ENCODE data around the gene VAV1.

The VAV1 gene

GRCh38 chr19:6754136-6754535 lies 18.4 kb upstream of the VAV1 start:
- Histone ChIP-seq H2AFZ (ENCODE audit: low read depth, low read length) (no peak overlapping the region), H2BK12ac (ENCODE audit: low read length in 2 of 2) (no peak overlapping the region), H2BK120ac (ENCODE audit: low read depth, low read length) (no peak overlapping the region), H3K36me3 (ENCODE audit: control insufficient read depth in 1 of 2, insufficient read depth in 2 of 2, low read depth in 1 of 2, low read length in 2 of 2) (peaks cover 29 to 53% of the 10 kb centered on the region in 2 experiments), H3K27me3 (ENCODE audit: control insufficient read depth in 1 of 2, insufficient read depth in 1 of 2, low read length in 2 of 2) (no peaks in the 10 kb centered on the region), H3K18ac (ENCODE audit: low read depth in 1 of 2, low read length in 2 of 2) (no peak overlapping the region), H4K8ac (ENCODE audit: low read length) (no peak overlapping the region), H3K4me1 (ENCODE audit: control insufficient read depth, insufficient read depth, low read depth, low read length) (peaks cover 12% of the 10 kb centered on the region), H3K4me3 (ENCODE audit: insufficient read depth in 1 of 2, low read depth in 1 of 2, low read length in 2 of 2) (no peak overlapping the region), H2AK5ac (ENCODE audit: low read length, severe bottlenecking) (no peak overlapping the region), H3K4ac (ENCODE audit: low read depth in 1 of 2, low read length in 2 of 2) (no peak overlapping the region), H3K27ac (ENCODE audit: low read length, poor library complexity, severe bottlenecking) (no peak overlapping the region), H2BK15ac (ENCODE audit: low read depth, poor library complexity, severe bottlenecking) (no peak overlapping the region), H3K23ac (ENCODE audit: low read length in 2 of 2) (no peak overlapping the region), H3K14ac (ENCODE audit: low read length in 2 of 2) (no peak overlapping the region), H3K9me3 (ENCODE audit: control insufficient read depth, low read length) (no peaks in the 10 kb centered on the region), H3K79me1 (replicated peaks; ENCODE audit: low read length, poor library complexity, severe bottlenecking) (peaks cover under 1% of the 10 kb centered on the region), H3K4me2 (ENCODE audit: low read length, poor library complexity, severe bottlenecking) (no peak overlapping the region), H4K91ac (ENCODE audit: low read length) (no peak overlapping the region), H3K9ac (ENCODE audit: low read length) (no peak overlapping the region), H2BK5ac (ENCODE audit: low read depth, low read length, poor library complexity, severe bottlenecking) (no peak overlapping the region)
- no peak for DNase-seq
- 98% methylated on average over 22 of the region's 22 CpGs for WGBS

- Histone ChIP-seq H3K14ac (ENCODE audit: low read length in 2 of 2) (no peak overlapping the region), H3K23ac (ENCODE audit: low read length in 2 of 2) (no peak overlapping the region), H2BK120ac (ENCODE audit: low read depth, low read length) (no peak overlapping the region), H2AK5ac (ENCODE audit: low read length, severe bottlenecking) (no peak overlapping the region), H3K27ac (ENCODE audit: low read length, poor library complexity, severe bottlenecking) (no peak overlapping the region), H2BK12ac (ENCODE audit: low read length in 2 of 2) (no peak overlapping the region), H3K4me2 (ENCODE audit: low read length, poor library complexity, severe bottlenecking) (no peak overlapping the region), H2AFZ (ENCODE audit: low read depth, low read length) (no peak overlapping the region), H2BK15ac (ENCODE audit: low read depth, poor library complexity, severe bottlenecking) (no peak overlapping the region), H3K4ac (ENCODE audit: low read depth in 1 of 2, low read length in 2 of 2) (no peak overlapping the region), H3K4me1 (ENCODE audit: control insufficient read depth, insufficient read depth, low read depth, low read length) (peaks cover 12% of the 10 kb centered on the region), H3K36me3 (ENCODE audit: control insufficient read depth in 1 of 2, insufficient read depth in 2 of 2, low read depth in 1 of 2, low read length in 2 of 2) (peaks cover 23 to 46% of the 10 kb centered on the region in 2 experiments), H3K9me3 (ENCODE audit: control insufficient read depth, low read length) (no peaks in the 10 kb centered on the region), H3K4me3 (ENCODE audit: insufficient read depth in 1 of 2, low read depth in 1 of 2, low read length in 2 of 2) (no peak overlapping the region), H3K9ac (ENCODE audit: low read length) (no peak overlapping the region), H4K8ac (ENCODE audit: low read length) (no peak overlapping the region), H3K79me1 (replicated peaks; ENCODE audit: low read length, poor library complexity, severe bottlenecking) (no peaks in the 10 kb centered on the region), H2BK5ac (ENCODE audit: low read depth, low read length, poor library complexity, severe bottlenecking) (no peak overlapping the region), H3K18ac (ENCODE audit: low read depth in 1 of 2, low read length in 2 of 2) (no peak overlapping the region), H3K27me3 (ENCODE audit: control insufficient read depth in 1 of 2, insufficient read depth in 1 of 2, low read length in 2 of 2) (no peaks in the 10 kb centered on the region), H4K91ac (ENCODE audit: low read length) (no peak overlapping the region)
- DNase-seq: no peak
- WGBS: 97% methylated on average over 17 of the region's 23 CpGs
Observed at GRCh38 chr19:6754653-6755463, 17.6 kb upstream of the VAV1 start.

DNA sequence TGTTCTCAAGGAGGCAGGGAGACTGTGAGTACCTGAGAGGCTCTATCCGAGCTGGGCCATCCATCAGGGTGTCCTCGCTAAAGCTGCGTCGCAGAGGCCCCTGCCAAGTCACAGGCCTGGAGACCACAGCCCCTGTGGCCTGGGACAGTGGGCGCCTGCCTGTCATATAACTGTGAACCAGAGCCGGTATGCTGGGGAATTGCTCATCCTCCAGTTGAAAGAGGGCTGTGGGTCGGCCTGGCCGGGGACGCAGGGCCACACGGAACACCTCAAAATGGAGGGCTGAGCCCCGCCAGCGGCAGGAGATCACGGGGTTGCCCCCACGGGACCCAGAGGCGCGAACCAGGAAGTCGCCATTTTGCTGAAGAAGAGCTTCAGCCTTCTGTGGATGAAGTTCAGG lies 11.9 kb upstream of the VAV1 start:
- Histone ChIP-seq H3K4me1 (ENCODE audit: control insufficient read depth, insufficient read depth, low read depth, low read length) (no peaks in the 10 kb centered on the region), H3K36me3 (ENCODE audit: control insufficient read depth in 1 of 2, insufficient read depth in 2 of 2, low read depth in 1 of 2, low read length in 2 of 2) (no peaks in the 10 kb centered on the region), H3K18ac (ENCODE audit: low read depth in 1 of 2, low read length in 2 of 2) (no peak overlapping the region), H2BK120ac (ENCODE audit: low read depth, low read length) (no peak overlapping the region), H4K91ac (ENCODE audit: low read length) (no peak overlapping the region), H3K27me3 (ENCODE audit: control insufficient read depth in 1 of 2, insufficient read depth in 1 of 2, low read length in 2 of 2) (peaks cover 0 to 5% of the 10 kb centered on the region in 2 experiments), H2BK12ac (ENCODE audit: low read length in 2 of 2) (no peak overlapping the region), H3K79me1 (replicated peaks; ENCODE audit: low read length, poor library complexity, severe bottlenecking) (no peaks in the 10 kb centered on the region), H3K23ac (ENCODE audit: low read length in 2 of 2) (no peak overlapping the region), H3K4ac (ENCODE audit: low read depth in 1 of 2, low read length in 2 of 2) (no peak overlapping the region), H3K4me2 (ENCODE audit: low read length, poor library complexity, severe bottlenecking) (no peak overlapping the region), H3K4me3 (ENCODE audit: insufficient read depth in 1 of 2, low read depth in 1 of 2, low read length in 2 of 2) (no peak overlapping the region), H2BK15ac (ENCODE audit: low read depth, poor library complexity, severe bottlenecking) (no peak overlapping the region), H2AFZ (ENCODE audit: low read depth, low read length) (no peak overlapping the region), H2AK5ac (ENCODE audit: low read length, severe bottlenecking) (no peak overlapping the region), H3K9ac (ENCODE audit: low read length) (no peak overlapping the region), H3K14ac (ENCODE audit: low read length in 2 of 2) (no peak overlapping the region), H3K9me3 (ENCODE audit: control insufficient read depth, low read length) (no peaks in the 10 kb centered on the region), H4K8ac (ENCODE audit: low read length) (no peak overlapping the region), H3K27ac (ENCODE audit: low read length, poor library complexity, severe bottlenecking) (no peak overlapping the region), H2BK5ac (ENCODE audit: low read depth, low read length, poor library complexity, severe bottlenecking) (no peak overlapping the region)
- 91% methylated on average over 12 of the region's 17 CpGs for WGBS
- DNase-seq: no peak

- H3K23ac ChIP-seq (ENCODE audit: low read length in 2 of 2): no peak overlapping the region
- peaks cover 5% of the 10 kb centered on the region for H3K4me1 ChIP-seq (ENCODE audit: control insufficient read depth, insufficient read depth, low read depth, low read length)
- no peaks in the 10 kb centered on the region for H3K79me1 ChIP-seq (replicated peaks; ENCODE audit: low read length, poor library complexity, severe bottlenecking)
- H3K9ac ChIP-seq (ENCODE audit: low read length): no peak overlapping the region
- no peak overlapping the region for H2BK15ac ChIP-seq (ENCODE audit: low read depth, poor library complexity, severe bottlenecking)
- no peak overlapping the region for H2AK5ac ChIP-seq (ENCODE audit: low read length, severe bottlenecking)
- no peaks in the 10 kb centered on the region for H3K9me3 ChIP-seq (ENCODE audit: control insufficient read depth, low read length)
- no peak overlapping the region for H3K4ac ChIP-seq (ENCODE audit: low read depth in 1 of 2, low read length in 2 of 2)
- no peak overlapping the region for H2BK120ac ChIP-seq (ENCODE audit: low read depth, low read length)
- WGBS: 93% methylated on average over 3 of the region's 4 CpGs
- H3K27ac ChIP-seq (ENCODE audit: low read length, poor library complexity, severe bottlenecking): no peak overlapping the region
- peaks cover 4 to 11% of the 10 kb centered on the region in 2 experiments for H3K27me3 ChIP-seq (ENCODE audit: control insufficient read depth in 1 of 2, insufficient read depth in 1 of 2, low read length in 2 of 2)
- H2BK12ac ChIP-seq (ENCODE audit: low read length in 2 of 2): no peak overlapping the region
- H4K91ac ChIP-seq (ENCODE audit: low read length): no peak overlapping the region
- no peak overlapping the region for H4K8ac ChIP-seq (ENCODE audit: low read length)
- H2AFZ ChIP-seq (ENCODE audit: low read depth, low read length): no peak overlapping the region
- no peak overlapping the region for H3K14ac ChIP-seq (ENCODE audit: low read length in 2 of 2)
- DNase-seq: no peak
- no peak overlapping the region for H3K4me3 ChIP-seq (ENCODE audit: insufficient read depth in 1 of 2, low read depth in 1 of 2, low read length in 2 of 2)
- H3K36me3 ChIP-seq (ENCODE audit: control insufficient read depth in 1 of 2, insufficient read depth in 2 of 2, low read depth in 1 of 2, low read length in 2 of 2): no peaks in the 10 kb centered on the region
- H3K18ac ChIP-seq (ENCODE audit: low read depth in 1 of 2, low read length in 2 of 2): no peak overlapping the region
- no peak overlapping the region for H3K4me2 ChIP-seq (ENCODE audit: low read length, poor library complexity, severe bottlenecking)
- no peak overlapping the region for H2BK5ac ChIP-seq (ENCODE audit: low read depth, low read length, poor library complexity, severe bottlenecking)
Observed at GRCh38 chr19:6761053-6761676, 11.3 kb upstream of the VAV1 start.
